Upper lobe of right lung (tissue), 1 donor: ENCODE data around the gene CRMP1. TPM values are rescaled to one million over a fixed set of nuclear protein-coding genes. Genes with fewer than 3 reads are reported as not detected.

ENCODE experiments used
- ATAC-seq: fragments of 200-7000 bp; cut with Tn5 transposase; one replicate; pipeline ENCODE4 v1.9.1; 2020; ENCODE audit warnings: mild to moderate bottlenecking, moderate library complexity
- DNase-seq: peaks from one replicate; pipeline ENCODE4 v3.0.0-alpha.2; 2020
- H3K27ac ChIP-seq: fragments of 200-600 bp; one replicate; pipeline ENCODE4 v1.8.0; 2022
- H3K27me3 ChIP-seq: fragments of 200-600 bp; one replicate; pipeline ENCODE4 v1.8.0; 2022; ENCODE audit warnings: mild to moderate bottlenecking
- H3K36me3 ChIP-seq: fragments of 200-600 bp; one replicate; pipeline ENCODE4 v1.8.0; 2022
- H3K4me1 ChIP-seq: fragments of 200-600 bp; one replicate; pipeline ENCODE4 v1.8.0; 2022
- H3K4me3 ChIP-seq: fragments of 200-600 bp; one replicate; pipeline ENCODE4 v1.8.0; 2022; ENCODE audit warnings: mild to moderate bottlenecking
- H3K9me3 ChIP-seq: fragments of 200-600 bp; one replicate; pipeline ENCODE4 v1.8.0; 2022
- CTCF ChIP-seq: fragments of 200-600 bp; IDR thresholded peaks from one replicate; pipeline ENCODE4 v1.8.0; 2022; ENCODE audit warnings: antibody characterized with exemption
- intact Hi-C: fragments of 100-400 bp; cut with DNase I; formaldehyde crosslinking; loops from one replicate; pipeline ENCODE4 v1.11.0; 2022
- total RNA-seq: library from RNA; stranded (reverse); fragmentation: NEBNext Ultra II Directional; extraction: Animal tissue kit (Norgen Biotek cat#: 25700); gene quantifications from one replicate; pipeline ENCODE4 v1.2.1, GENCODE V29; 2021
- donor health status: DM: no; HTN: yes; CAD: no; lungs with severe emphysema.

Gene CRMP1
- total RNA-seq, 1 donor from 2014 or later = 6.1 TPM

DNA sequence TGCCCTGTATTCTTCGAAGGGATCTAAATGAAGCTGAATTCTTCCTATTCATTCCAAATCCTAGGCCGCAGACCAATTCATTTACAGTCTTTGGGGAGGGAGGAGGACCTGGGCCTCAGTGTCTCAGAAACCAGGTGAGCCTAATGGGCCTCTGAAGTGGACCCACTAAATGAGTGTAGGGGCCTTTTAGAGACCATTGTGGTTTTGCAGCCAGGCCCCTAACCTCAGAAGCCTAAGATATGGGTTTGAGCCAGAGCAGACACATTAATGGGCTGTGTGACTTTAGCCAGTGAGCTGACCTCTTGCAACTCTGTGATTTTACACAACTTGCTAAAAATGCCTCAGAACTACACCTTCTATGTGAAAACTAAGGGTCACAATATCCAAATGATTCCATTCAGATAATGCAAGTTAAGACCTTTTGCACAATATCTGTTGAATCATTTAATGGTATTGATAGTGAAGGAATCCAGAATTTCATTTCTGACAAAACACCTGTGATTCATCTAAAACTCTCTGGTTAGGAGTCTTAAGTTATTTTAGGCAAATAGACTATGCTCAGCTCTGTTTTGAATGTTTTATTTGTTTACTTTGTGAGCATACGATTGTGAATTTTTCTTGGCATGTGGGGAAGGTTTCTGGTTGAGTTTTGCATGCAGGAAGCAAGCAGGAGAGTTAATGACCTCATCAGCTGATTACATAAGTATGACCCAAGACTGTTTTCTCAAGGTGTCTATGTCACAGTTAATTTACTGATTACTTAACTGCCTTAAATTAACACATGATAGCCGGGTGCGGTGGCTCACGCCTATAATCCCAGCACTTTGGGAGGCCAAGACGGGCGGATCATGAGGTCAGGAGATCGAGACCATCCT is 106.8 kb downstream of the CRMP1 start:
- intact Hi-C loops = no loop called here
- no peaks in the 10 kb centered on the region for H3K27me3 ChIP-seq
- no peak overlapping the region for H3K27ac ChIP-seq
- no peak for TF ChIP-seq CTCF
- no peak for ATAC-seq
- peak; percentile 15 for DNase-seq
- peaks cover 9% of the 10 kb centered on the region for H3K36me3 ChIP-seq
- H3K4me3 ChIP-seq = no peak overlapping the region
- H3K4me1 ChIP-seq = no peaks in the 10 kb centered on the region
- H3K9me3 ChIP-seq = no peaks in the 10 kb centered on the region

DNA sequence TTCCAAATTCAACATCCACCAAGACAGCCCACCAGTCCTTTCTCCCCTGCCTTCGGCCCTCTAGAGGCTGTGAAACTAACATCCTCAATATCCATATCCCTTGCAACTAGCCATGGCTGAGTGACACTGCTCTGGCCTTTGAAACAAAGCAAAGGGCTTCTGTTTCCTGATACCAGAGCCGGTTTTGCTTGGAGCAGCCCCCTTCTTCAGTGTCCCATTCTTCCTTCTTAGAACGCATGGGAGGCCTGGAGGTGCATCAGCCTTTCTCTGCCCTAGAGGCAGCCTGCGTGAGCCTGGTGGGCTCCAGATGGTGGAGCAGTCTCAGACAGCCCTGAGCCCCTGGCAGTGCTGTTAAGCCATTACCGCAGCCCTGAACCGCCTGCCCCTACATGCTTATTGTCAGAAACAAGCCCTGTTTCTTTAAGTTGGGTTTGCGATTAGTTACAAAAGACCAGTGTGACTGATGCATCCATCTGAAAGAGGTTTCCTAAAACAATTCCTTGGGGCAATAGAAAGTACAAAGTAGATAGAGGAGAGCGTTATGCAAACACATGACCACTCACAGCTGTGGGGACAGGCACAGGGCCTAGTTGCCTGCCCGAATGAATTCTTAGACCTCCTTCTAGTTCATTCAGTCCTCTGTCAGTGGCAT is 107.8 kb downstream of the CRMP1 start:
- Histone ChIP-seq H3K27me3 (no peaks in the 10 kb centered on the region), H3K4me3 (no peak overlapping the region), H3K36me3 (peaks cover 9% of the 10 kb centered on the region), H3K27ac (no peak overlapping the region), H3K4me1 (no peaks in the 10 kb centered on the region), H3K9me3 (no peaks in the 10 kb centered on the region)
- no peak for TF ChIP-seq CTCF
- DNase-seq (peak; percentile 26), ATAC-seq (no peak)
- intact Hi-C loops = no loop called here

DNA sequence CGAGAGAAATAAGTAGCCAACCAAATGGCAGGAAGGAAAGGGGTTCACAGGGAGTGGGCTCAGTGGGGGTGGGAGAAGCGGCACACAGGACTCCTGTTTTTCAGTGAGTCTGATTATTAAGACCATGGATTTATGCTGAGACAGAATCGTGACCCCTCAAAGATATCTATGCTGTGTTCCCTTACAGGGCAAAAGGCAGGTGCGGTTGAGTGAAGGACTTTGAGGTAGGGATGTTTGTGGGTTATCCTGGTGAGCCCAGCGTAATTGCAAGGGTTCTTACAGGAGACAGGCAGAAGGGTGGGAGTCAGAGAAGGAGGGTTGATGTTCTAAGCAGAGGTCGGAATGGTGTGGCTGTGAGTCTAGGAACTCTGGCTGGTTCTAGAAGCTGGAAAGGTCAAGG is 108.9 kb downstream of the CRMP1 start:
- H3K36me3 ChIP-seq = peaks cover 9% of the 10 kb centered on the region
- DNase-seq = peak; percentile 8
- H3K9me3 ChIP-seq = no peaks in the 10 kb centered on the region
- no peaks in the 10 kb centered on the region for H3K27me3 ChIP-seq
- intact Hi-C loops = no loop called here
- no peaks in the 10 kb centered on the region for H3K4me1 ChIP-seq
- H3K4me3 ChIP-seq = no peak overlapping the region
- TF ChIP-seq CTCF = no peak
- no peak for ATAC-seq
- no peak overlapping the region for H3K27ac ChIP-seq

GRCh38 chr4:5783486-5783885 is 109.4 kb downstream of the CRMP1 start:
- TF ChIP-seq CTCF = no peak
- Histone ChIP-seq H3K9me3 (no peaks in the 10 kb centered on the region), H3K4me1 (no peaks in the 10 kb centered on the region), H3K4me3 (no peak overlapping the region), H3K36me3 (peaks cover 9% of the 10 kb centered on the region), H3K27me3 (no peaks in the 10 kb centered on the region), H3K27ac (no peak overlapping the region)
- intact Hi-C loops = no loop called here
- DNase-seq (peak; percentile 45), ATAC-seq (no peak)

DNA sequence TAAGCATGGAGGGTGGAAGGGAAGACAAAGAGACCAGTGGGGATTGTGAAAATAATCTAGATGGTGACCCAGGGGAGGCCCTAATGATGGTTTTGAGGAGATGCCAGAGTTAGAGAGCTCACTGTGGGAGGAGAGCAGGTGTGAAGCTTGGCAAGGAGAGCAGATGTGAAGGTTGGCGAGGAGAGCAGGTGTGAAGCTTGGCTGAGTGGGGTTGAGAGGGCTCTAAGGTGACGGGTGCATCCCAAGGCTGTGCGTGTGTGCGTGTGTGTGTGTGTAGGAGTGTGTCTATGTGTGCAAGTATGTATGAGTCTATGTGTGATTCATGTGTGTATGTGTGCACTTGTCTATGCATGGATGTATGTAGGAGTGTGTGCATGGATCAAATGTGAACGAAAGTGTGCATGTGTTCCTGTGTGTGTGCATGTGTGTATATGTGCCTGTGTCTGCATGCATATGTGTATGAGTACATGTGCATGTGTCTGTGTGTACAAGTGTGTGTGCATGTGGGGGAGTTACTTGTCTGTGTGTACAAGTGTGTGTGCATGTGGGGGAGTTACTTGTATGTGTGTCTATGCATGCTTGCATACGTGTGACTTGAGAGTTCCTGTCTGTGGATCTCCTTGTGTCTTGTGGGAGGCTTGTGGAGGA is 109.9 kb downstream of the CRMP1 start:
- no peak overlapping the region for H3K27ac ChIP-seq
- intact Hi-C loops = no loop called here
- DNase-seq (peak; percentile 21), ATAC-seq (no peak)
- H3K36me3 ChIP-seq = peaks cover 9% of the 10 kb centered on the region
- H3K4me1 ChIP-seq = no peaks in the 10 kb centered on the region
- H3K9me3 ChIP-seq = no peaks in the 10 kb centered on the region
- no peak overlapping the region for H3K4me3 ChIP-seq
- H3K27me3 ChIP-seq = no peaks in the 10 kb centered on the region
- TF ChIP-seq CTCF = no peak
